MM.1S (cell line): Measurements from ENCODE around the gene PTGR3.

Experiments used
- EZH2 ChIP-seq: fragments of 300-600 bp; sonication (generic); optimal IDR thresholded peaks from 2 replicates; pipeline ENCODE3; 2017; ENCODE audit warnings: low read depth, mild to moderate bottlenecking, antibody characterized with exemption, low read length, mixed read lengths
- EZH2phosphoT487 ChIP-seq: fragments of 300-600 bp; sonication (generic); IDR thresholded peaks from 2 replicates; pipeline ENCODE4 v1.6.1; 2018; ENCODE audit warnings: antibody characterized with exemption, low read length
- TF ChIP-seq, protein P1 (sequence below): fragments of 300-600 bp; sonication (generic); IDR thresholded peaks from 2 replicates; pipeline ENCODE4 v1.5.1; 2016; ENCODE audit warnings: antibody characterized with exemption, low read length, mixed read lengths

DNA sequence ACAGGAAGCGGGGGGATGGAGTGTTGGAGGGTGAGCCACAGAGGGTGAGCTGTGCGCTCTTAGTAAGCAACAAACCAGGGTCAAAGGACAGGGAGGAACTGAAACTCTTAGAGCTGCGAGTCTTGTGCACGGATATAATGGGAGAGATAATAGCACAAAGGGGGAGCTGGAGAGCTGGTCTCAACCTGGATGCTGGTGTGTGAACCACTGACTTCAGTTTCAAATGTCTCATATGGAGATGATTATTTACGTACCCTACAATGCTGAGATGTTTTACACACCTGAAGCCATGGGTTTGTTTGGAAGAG lies 35.9 kb downstream of the PTGR3 start:
- TF ChIP-seq EZH2 (no peak), EZH2phosphoT487 (no peak)
- TF ChIP-seq, protein P1, sequence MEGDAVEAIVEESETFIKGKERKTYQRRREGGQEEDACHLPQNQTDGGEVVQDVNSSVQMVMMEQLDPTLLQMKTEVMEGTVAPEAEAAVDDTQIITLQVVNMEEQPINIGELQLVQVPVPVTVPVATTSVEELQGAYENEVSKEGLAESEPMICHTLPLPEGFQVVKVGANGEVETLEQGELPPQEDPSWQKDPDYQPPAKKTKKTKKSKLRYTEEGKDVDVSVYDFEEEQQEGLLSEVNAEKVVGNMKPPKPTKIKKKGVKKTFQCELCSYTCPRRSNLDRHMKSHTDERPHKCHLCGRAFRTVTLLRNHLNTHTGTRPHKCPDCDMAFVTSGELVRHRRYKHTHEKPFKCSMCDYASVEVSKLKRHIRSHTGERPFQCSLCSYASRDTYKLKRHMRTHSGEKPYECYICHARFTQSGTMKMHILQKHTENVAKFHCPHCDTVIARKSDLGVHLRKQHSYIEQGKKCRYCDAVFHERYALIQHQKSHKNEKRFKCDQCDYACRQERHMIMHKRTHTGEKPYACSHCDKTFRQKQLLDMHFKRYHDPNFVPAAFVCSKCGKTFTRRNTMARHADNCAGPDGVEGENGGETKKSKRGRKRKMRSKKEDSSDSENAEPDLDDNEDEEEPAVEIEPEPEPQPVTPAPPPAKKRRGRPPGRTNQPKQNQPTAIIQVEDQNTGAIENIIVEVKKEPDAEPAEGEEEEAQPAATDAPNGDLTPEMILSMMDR, result 0 out of 2 replicates have a peak, but pooled peaks have one; percentile 13
